GM12878 (cell line): Measurements from ENCODE around the gene DSG1. TPM values are rescaled to one million over a fixed set of nuclear protein-coding genes. Genes with fewer than 3 reads are reported as not detected.

Experiments
- ATAC-seq: fragments of 200-7000 bp; cut with Tn5 transposase; 3 replicates; pipeline ENCODE4 v1.9.1; 2020; ENCODE audit warnings: mild to moderate bottlenecking, moderate library complexity
- BruUV-seq: library from RNA; stranded (reverse); fragments of 400-500 nt; replicated peaks from 2 replicates; lab custom pipeline; 2021; lab: Mats Ljungman, UMichigan
- CTCF ChIA-PET: fragments of 300-600 bp; sonication (Branson Sonifier 250); formaldehyde crosslinking; extraction: SDS; loops from one replicate; lab custom pipeline; 2021; ENCODE audit warnings: inconsistent platforms; lab: Yijun Ruan, JAX
- POLR2A ChIA-PET: fragments of 350-600 bp; formaldehyde crosslinking; extraction: SDS; loops from one replicate; lab custom pipeline; 2021; ENCODE audit warnings: inconsistent platforms; lab: Charles Lee
- RAD21 ChIA-PET: fragments of 300-600 bp; sonication (Branson Sonifier 250); formaldehyde crosslinking; loops from one replicate; lab custom pipeline; 2023; ENCODE audit warnings: antibody characterized with exemption; ENCODE audit not compliant: unreplicated experiment; lab: Charles Lee
- SMC1A ChIA-PET: fragments of 300-600 bp; sonication (Branson Sonifier 250); formaldehyde crosslinking; loops from one replicate; lab custom pipeline; 2023; ENCODE audit not compliant: unreplicated experiment, uncharacterized antibody; lab: Charles Lee
- DNase-seq: peaks from one replicate; pipeline ENCODE4 v3.0.0-alpha.2; 2011; ENCODE audit warnings: low read depth, low spot score
- FAIRE-seq: peaks from 3 replicates; lab custom pipeline; 2011; peaks lifted over from hg19 to GRCh38; lab: Jason Lieb, UNC
- H2AFZ ChIP-seq: 2 replicates; pipeline ENCODE4 v1.6.0; 2011; ENCODE audit warnings: low read depth, low read length, control low read depth; ENCODE audit not compliant: control insufficient read depth
- H3K27ac ChIP-seq: 2 replicates; pipeline ENCODE4 v1.5.1; 2011; ENCODE audit warnings: control low read depth; ENCODE audit not compliant: control insufficient read depth, insufficient read depth
- H3K27me3 ChIP-seq, 2 experiments: replicated peaks in 1 of 2; 2 replicates each; pipeline versions ENCODE4 v1.6.0 to v1.6.1; 2011; ENCODE audit warnings: low read length in 1 of 2; ENCODE audit not compliant: control insufficient read depth in 2 of 2, insufficient read depth in 2 of 2
- H3K36me3 ChIP-seq, 2 experiments: 2 replicates each; pipeline ENCODE4 v1.5.1; 2011; ENCODE audit warnings: low read length in 1 of 2; ENCODE audit not compliant: control insufficient read depth in 2 of 2, insufficient read depth in 2 of 2
- H3K4me1 ChIP-seq: 2 replicates; pipeline ENCODE4 v1.6.1; 2011; ENCODE audit warnings: mild to moderate bottlenecking, low read length, moderate library complexity, mixed read lengths; ENCODE audit not compliant: control insufficient read depth, insufficient read depth
- H3K4me2 ChIP-seq: 2 replicates; pipeline ENCODE4 v1.6.0; 2011; ENCODE audit warnings: control low read depth; ENCODE audit not compliant: control insufficient read depth, insufficient read depth
- H3K4me3 ChIP-seq: fragments of 200-600 bp; sonication (generic); 2 replicates; pipeline ENCODE4 v1.5.1; 2016
- H3K79me2 ChIP-seq: 2 replicates; pipeline ENCODE4 v1.6.0; 2011; ENCODE audit warnings: low read length; ENCODE audit not compliant: control insufficient read depth, insufficient read depth
- H3K9ac ChIP-seq: 2 replicates; pipeline ENCODE4 v1.8.0; 2011; ENCODE audit warnings: low read length, control low read depth, mixed read lengths; ENCODE audit not compliant: control insufficient read depth, insufficient read depth
- H3K9me3 ChIP-seq: replicated peaks from 3 replicates; pipeline ENCODE4 v1.5.1; 2011; ENCODE audit warnings: mild to moderate bottlenecking, low read length; ENCODE audit not compliant: control insufficient read depth, insufficient read depth
- H4K20me1 ChIP-seq: 2 replicates; pipeline ENCODE4 v1.6.0; 2011; ENCODE audit not compliant: control insufficient read depth, insufficient read depth
- EED ChIP-seq: sonication (generic); IDR thresholded peaks from 2 replicates; pipeline ENCODE4 v1.6.1; 2016; ENCODE audit warnings: antibody characterized with exemption, low read depth
- NFYA ChIP-seq: IDR thresholded peaks from 2 replicates; pipeline ENCODE4 v1.6.1; 2011; ENCODE audit warnings: low read depth, mild to moderate bottlenecking, low read length, improper control_type of control experiment, borderline replicate concordance
- NR2F1 ChIP-seq: fragments of 450-650 bp; conservative IDR thresholded peaks from 2 replicates; pipeline ENCODE4 v1.6.1; 2017; ENCODE audit warnings: mild to moderate bottlenecking
- PRDM15 ChIP-seq: fragments of 450-650 bp; formaldehyde crosslinking; IDR thresholded peaks from 2 replicates; pipeline ENCODE4 v1.4.0; 2020; ENCODE audit warnings: mild to moderate bottlenecking, moderate library complexity
- STAT1 ChIP-seq: fragments of 450-650 bp; conservative IDR thresholded peaks from 2 replicates; pipeline ENCODE4 v1.6.1; 2014; ENCODE audit warnings: antibody characterized with exemption, mild to moderate bottlenecking
- ZNF207 ChIP-seq: fragments of 450-650 bp; IDR thresholded peaks from 2 replicates; pipeline ENCODE4 v1.6.1; 2014; ENCODE audit warnings: antibody characterized with exemption, mild to moderate bottlenecking, borderline replicate concordance
- ZNF274 ChIP-seq: IDR thresholded peaks from one replicate; pipeline ENCODE4 v1.8.0; 2011; ENCODE audit not compliant: insufficient read length, insufficient read depth
- ZSCAN29 ChIP-seq: fragments of 450-650 bp; IDR thresholded peaks from 2 replicates; pipeline ENCODE4 v1.6.1; 2017; ENCODE audit warnings: mild to moderate bottlenecking, moderate library complexity
- WGBS: methylation state at CpG from one replicate; pipeline ENCODE4 v1.1.6; 2016; ENCODE audit warnings: low lambda C conversion rate; ENCODE audit not compliant: insufficient replicate concordance, insufficient coverage; ENCODE audit errors: missing lambda C conversion rate; 5-methylcytosine and 5-hydroxymethylcytosine counted together
- in situ Hi-C: fragments of 300-500 bp; cut with MboI; formaldehyde crosslinking; loops from 9 replicates; pipeline ENCODE4 v1.14.3; 2018; ENCODE audit warnings: mixed read lengths
- intact Hi-C: fragments of 100-400 bp; cut with micrococcal nuclease; formaldehyde crosslinking; loops from one replicate; pipeline ENCODE4 v1.14.2; 2022; ENCODE audit not compliant: unreplicated experiment
- polyA plus RNA-seq, 11 experiments: library from polyadenylated mRNA; depleted of rRNA in 4 of 11; unstranded in 6 of 11; stranded (reverse) in 5 of 11; fragments of >200 nt; fragmentation: Nextera tagmentation in 4 of 11; fragmentation: Illumina TruSeq in 1 of 11; extraction: Ambion mirVana in 4 of 11; extraction: Trizol in 1 of 11; gene quantifications; 1 replicate in 1 of 11; 2 replicates in 10 of 11; pipeline versions ENCODE4 v1.2.1 to v1.2.3, GENCODE V29; 2011 to 2016; ENCODE audit warnings: inconsistent platforms in 2 of 11, missing spikeins in 2 of 11, low read depth in 1 of 11
- total RNA-seq, 4 experiments: library from RNA; depleted of rRNA in 3 of 4; stranded (reverse); fragments of >200 nt in 3 of 4; fragmentation: Illumina TruSeq in 1 of 4; extraction: Trizol in 1 of 4; gene quantifications; 2 replicates each; pipeline versions ENCODE4 v1.2.1 to v1.2.3, GENCODE V29; 2013 to 2021
- TF ChIP-seq, protein P1 (sequence below): fragments of 450-650 bp; IDR thresholded peaks from 2 replicates; pipeline ENCODE4 v1.6.1; 2014; ENCODE audit warnings: mild to moderate bottlenecking
- TF ChIP-seq, protein P2 (sequence below): IDR thresholded peaks from 2 replicates; pipeline ENCODE4 v1.6.1; 2012; ENCODE audit warnings: low read depth, low read length, improper control_type of control experiment

DSG1 gene
- total and polyA plus RNA-seq, 10 of the 15 experiments (the other 5 are each of a cell fraction or from before 2014, with no cell fraction given), result 0.10 to 5.0 (median 2.6) TPM

- DNase-seq (no peak), FAIRE-seq (no peak), ATAC-seq (no peak)
- Histone ChIP-seq H3K4me3 (no peak overlapping the region), H4K20me1 (no peaks in the 10 kb centered on the region), H3K79me2 (no peaks in the 10 kb centered on the region), H3K9ac (no peak overlapping the region), H3K27me3 (no peaks in the 10 kb centered on the region), H3K27ac (no peak overlapping the region), H3K36me3 (no peaks in the 10 kb centered on the region), H3K9me3 (no peaks in the 10 kb centered on the region), H3K4me1 (no peaks in the 10 kb centered on the region), H3K4me2 (no peak overlapping the region), H2AFZ (no peak overlapping the region)
- ChIA-PET SMC1A (no interaction called here), RAD21 (no interaction called here), CTCF (no interaction called here), POLR2A (no interaction called here)
- no TSS peak for BruUV-seq
- WGBS, result 2% methylated on average over 2 of the region's 2 CpGs
- intact Hi-C loops (no loop called here), in situ Hi-C loops (no loop called here)
- TF ChIP-seq STAT1 (no peak), NR2F1 (no peak), ZSCAN29 (no peak), PRDM15 (CRISPR knock-in tag) (no peak), ZNF207 (no peak), ZNF274 (no peak), NFYA (no peak), EED (no peak)
- TF ChIP-seq, protein P1, sequence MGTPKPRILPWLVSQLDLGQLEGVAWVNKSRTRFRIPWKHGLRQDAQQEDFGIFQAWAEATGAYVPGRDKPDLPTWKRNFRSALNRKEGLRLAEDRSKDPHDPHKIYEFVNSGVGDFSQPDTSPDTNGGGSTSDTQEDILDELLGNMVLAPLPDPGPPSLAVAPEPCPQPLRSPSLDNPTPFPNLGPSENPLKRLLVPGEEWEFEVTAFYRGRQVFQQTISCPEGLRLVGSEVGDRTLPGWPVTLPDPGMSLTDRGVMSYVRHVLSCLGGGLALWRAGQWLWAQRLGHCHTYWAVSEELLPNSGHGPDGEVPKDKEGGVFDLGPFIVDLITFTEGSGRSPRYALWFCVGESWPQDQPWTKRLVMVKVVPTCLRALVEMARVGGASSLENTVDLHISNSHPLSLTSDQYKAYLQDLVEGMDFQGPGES, result no peak
- TF ChIP-seq, protein P2, sequence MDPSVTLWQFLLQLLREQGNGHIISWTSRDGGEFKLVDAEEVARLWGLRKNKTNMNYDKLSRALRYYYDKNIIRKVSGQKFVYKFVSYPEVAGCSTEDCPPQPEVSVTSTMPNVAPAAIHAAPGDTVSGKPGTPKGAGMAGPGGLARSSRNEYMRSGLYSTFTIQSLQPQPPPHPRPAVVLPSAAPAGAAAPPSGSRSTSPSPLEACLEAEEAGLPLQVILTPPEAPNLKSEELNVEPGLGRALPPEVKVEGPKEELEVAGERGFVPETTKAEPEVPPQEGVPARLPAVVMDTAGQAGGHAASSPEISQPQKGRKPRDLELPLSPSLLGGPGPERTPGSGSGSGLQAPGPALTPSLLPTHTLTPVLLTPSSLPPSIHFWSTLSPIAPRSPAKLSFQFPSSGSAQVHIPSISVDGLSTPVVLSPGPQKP, result no peak
Measured at GRCh38 chr18:31309115-31309514, 8.8 kb upstream of the DSG1 start.
